Measurements from ENCODE around the gene CAMK1D. TPM values are rescaled to one million over a fixed set of nuclear protein-coding genes. Genes with fewer than 3 reads are reported as not detected.

The CAMK1D gene
- total and polyA plus RNA-seq, 10 of the 15 experiments (the other 5 are each of a cell fraction or from before 2014, with no cell fraction given) = 2.1 to 35.5 (median 14.7) TPM

DNA sequence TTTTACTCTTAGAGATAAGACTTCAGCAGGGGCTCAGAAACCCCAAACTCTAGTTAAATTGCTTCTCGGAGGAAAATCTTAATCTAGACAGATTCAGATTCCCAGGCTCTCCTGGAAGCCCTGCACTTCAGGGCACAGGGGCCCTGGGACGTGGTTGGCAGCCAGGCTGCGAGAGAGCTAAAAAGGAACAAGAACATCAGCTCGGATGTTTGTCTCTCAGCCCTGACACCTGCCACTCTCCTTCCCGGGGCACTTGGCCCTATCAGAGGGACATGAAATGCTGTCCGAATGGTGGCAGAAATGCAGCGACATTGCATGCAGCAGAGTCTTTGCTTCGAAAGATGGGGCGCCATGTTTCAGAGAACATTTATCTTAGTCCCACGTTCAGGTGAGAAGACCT, 485.4 kb downstream of the CAMK1D start:
- 86% methylated on average over 10 of the region's 10 CpGs for WGBS (ENCODE audit: insufficient coverage, insufficient replicate concordance, low lambda C conversion rate, missing lambda C conversion rate)
- H3K9me3 ChIP-seq (replicated peaks; ENCODE audit: control insufficient read depth, insufficient read depth, low read length) = no peaks in the 10 kb centered on the region
- H3K36me3 ChIP-seq (ENCODE audit: control insufficient read depth in 2 of 2, insufficient read depth in 2 of 2, low read length in 1 of 2) = no peaks in the 10 kb centered on the region
- TF ChIP-seq SUZ12 (IDR thresholded peaks at IDR 0.05; ENCODE audit: unreplicated experiment) (no peak), SREBF1 (IDR thresholded peaks at IDR 0.05; ENCODE audit: low read length) (no peak), ZBTB4 (CRISPR knock-in tag; IDR thresholded peaks at IDR 0.05) (no peak), BACH1 (IDR thresholded peaks at IDR 0.05; ENCODE audit: borderline replicate concordance) (no peak), STAT3 (IDR thresholded peaks at IDR 0.05; ENCODE audit: low read depth, low read length) (no peak)
- RAD21 ChIA-PET (ENCODE audit: unreplicated experiment) = no interaction called here
- H3K79me2 ChIP-seq (ENCODE audit: control insufficient read depth, insufficient read depth, low read length) = no peaks in the 10 kb centered on the region
- H3K4me1 ChIP-seq (ENCODE audit: control insufficient read depth, insufficient read depth, low read length) = no peaks in the 10 kb centered on the region
- H4K20me1 ChIP-seq (ENCODE audit: control insufficient read depth, insufficient read depth) = no peaks in the 10 kb centered on the region
- BruUV-seq (replicated peaks) = no TSS peak
- intact Hi-C loops (cut with micrococcal nuclease; ENCODE audit: unreplicated experiment) (no loop called here), in situ Hi-C loops (cut with MboI) (no loop called here)
- no peak overlapping the region for H2AFZ ChIP-seq (ENCODE audit: control insufficient read depth, low read depth, low read length)
- POLR2A ChIA-PET = no interaction called here
- H3K9ac ChIP-seq (ENCODE audit: control insufficient read depth, insufficient read depth, low read length) = no peak overlapping the region
- DNase-seq (ENCODE audit: low read depth, low spot score) (no peak), ATAC-seq (no peak), FAIRE-seq (no peak)
- CTCF ChIA-PET = no interaction called here
- SMC1A ChIA-PET (ENCODE audit: uncharacterized antibody, unreplicated experiment) = interaction anchor here (0.6 kb wide), 1 partner anchor 72 kb away, joined by 3 read pairs; no protein-coding TSS in a partner anchor
- H3K4me3 ChIP-seq = no peak overlapping the region
- no peaks in the 10 kb centered on the region for H3K27me3 ChIP-seq (replicated peaks in 1 of 2; ENCODE audit: control insufficient read depth in 2 of 2, insufficient read depth in 2 of 2, low read length in 1 of 2)
- no peak overlapping the region for H3K27ac ChIP-seq (ENCODE audit: control insufficient read depth, insufficient read depth)
- no peak overlapping the region for H3K4me2 ChIP-seq (ENCODE audit: control insufficient read depth, insufficient read depth)

GRCh38 chr10:12835709-12836108, 486.4 kb downstream of the CAMK1D start:
- H3K4me3 ChIP-seq = no peak overlapping the region
- no peak for TF ChIP-seq FOXM1 (IDR thresholded peaks at IDR 0.05; ENCODE audit: low read depth, low read length)
- TF ChIP-seq, protein P1, sequence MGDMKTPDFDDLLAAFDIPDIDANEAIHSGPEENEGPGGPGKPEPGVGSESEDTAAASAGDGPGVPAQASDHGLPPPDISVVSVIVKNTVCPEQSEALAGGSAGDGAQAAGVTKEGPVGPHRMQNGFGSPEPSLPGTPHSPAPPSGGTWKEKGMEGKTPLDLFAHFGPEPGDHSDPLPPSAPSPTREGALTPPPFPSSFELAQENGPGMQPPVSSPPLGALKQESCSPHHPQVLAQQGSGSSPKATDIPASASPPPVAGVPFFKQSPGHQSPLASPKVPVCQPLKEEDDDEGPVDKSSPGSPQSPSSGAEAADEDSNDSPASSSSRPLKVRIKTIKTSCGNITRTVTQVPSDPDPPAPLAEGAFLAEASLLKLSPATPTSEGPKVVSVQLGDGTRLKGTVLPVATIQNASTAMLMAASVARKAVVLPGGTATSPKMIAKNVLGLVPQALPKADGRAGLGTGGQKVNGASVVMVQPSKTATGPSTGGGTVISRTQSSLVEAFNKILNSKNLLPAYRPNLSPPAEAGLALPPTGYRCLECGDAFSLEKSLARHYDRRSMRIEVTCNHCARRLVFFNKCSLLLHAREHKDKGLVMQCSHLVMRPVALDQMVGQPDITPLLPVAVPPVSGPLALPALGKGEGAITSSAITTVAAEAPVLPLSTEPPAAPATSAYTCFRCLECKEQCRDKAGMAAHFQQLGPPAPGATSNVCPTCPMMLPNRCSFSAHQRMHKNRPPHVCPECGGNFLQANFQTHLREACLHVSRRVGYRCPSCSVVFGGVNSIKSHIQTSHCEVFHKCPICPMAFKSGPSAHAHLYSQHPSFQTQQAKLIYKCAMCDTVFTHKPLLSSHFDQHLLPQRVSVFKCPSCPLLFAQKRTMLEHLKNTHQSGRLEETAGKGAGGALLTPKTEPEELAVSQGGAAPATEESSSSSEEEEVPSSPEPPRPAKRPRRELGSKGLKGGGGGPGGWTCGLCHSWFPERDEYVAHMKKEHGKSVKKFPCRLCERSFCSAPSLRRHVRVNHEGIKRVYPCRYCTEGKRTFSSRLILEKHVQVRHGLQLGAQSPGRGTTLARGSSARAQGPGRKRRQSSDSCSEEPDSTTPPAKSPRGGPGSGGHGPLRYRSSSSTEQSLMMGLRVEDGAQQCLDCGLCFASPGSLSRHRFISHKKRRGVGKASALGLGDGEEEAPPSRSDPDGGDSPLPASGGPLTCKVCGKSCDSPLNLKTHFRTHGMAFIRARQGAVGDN (IDR thresholded peaks at IDR 0.05) = no peak
- no peak for TF ChIP-seq TCF3 (IDR thresholded peaks at IDR 0.05; ENCODE audit: borderline replicate concordance, insufficient read depth, low read depth, low read length)
- ATAC-seq (no peak), FAIRE-seq (no peak), DNase-seq (ENCODE audit: low read depth, low spot score) (no peak)
- in situ Hi-C loops (cut with MboI) = no loop called here
- no peaks in the 10 kb centered on the region for H4K20me1 ChIP-seq (ENCODE audit: control insufficient read depth, insufficient read depth)
- CTCF ChIA-PET = no interaction called here
- no peaks in the 10 kb centered on the region for H3K27me3 ChIP-seq (replicated peaks in 1 of 2; ENCODE audit: control insufficient read depth in 2 of 2, insufficient read depth in 2 of 2, low read length in 1 of 2)
- no peaks in the 10 kb centered on the region for H3K9me3 ChIP-seq (replicated peaks; ENCODE audit: control insufficient read depth, insufficient read depth, low read length)
- H3K4me1 ChIP-seq (ENCODE audit: control insufficient read depth, insufficient read depth, low read length) = no peaks in the 10 kb centered on the region
- no TSS peak for BruUV-seq (replicated peaks)
- no peak overlapping the region for H3K4me2 ChIP-seq (ENCODE audit: control insufficient read depth, insufficient read depth)
- POLR2A ChIA-PET = no interaction called here
- H3K9ac ChIP-seq (ENCODE audit: control insufficient read depth, insufficient read depth, low read length) = no peak overlapping the region
- SMC1A ChIA-PET (ENCODE audit: uncharacterized antibody, unreplicated experiment) = no interaction called here
- H3K79me2 ChIP-seq (ENCODE audit: control insufficient read depth, insufficient read depth, low read length) = no peaks in the 10 kb centered on the region
- H3K36me3 ChIP-seq (ENCODE audit: control insufficient read depth in 2 of 2, insufficient read depth in 2 of 2, low read length in 1 of 2) = no peaks in the 10 kb centered on the region
- intact Hi-C loops (cut with micrococcal nuclease; ENCODE audit: unreplicated experiment) = no loop called here
- H3K27ac ChIP-seq (ENCODE audit: control insufficient read depth, insufficient read depth) = no peak overlapping the region
- RAD21 ChIA-PET (ENCODE audit: unreplicated experiment) = no interaction called here
- H2AFZ ChIP-seq (ENCODE audit: control insufficient read depth, low read depth, low read length) = no peak overlapping the region
- WGBS (ENCODE audit: insufficient coverage, insufficient replicate concordance, low lambda C conversion rate, missing lambda C conversion rate) = 64% methylated on average over 5 of the region's 5 CpGs

All from GM12878 (cell line).